Central memory CD8-positive, alpha-beta T cell (primary cell): ENCODE data around the gene AEBP1.

Experiments
- ATAC-seq: fragments of 150-1000 bp; cut with Tn5 transposase; replicated peaks from 2 replicates; pipeline ENCODE4 v1.10.0; 2022; ENCODE audit warnings: mild to moderate bottlenecking, moderate FRiP score, moderate number of reproducible peaks; ENCODE audit not compliant: poor library complexity, severe bottlenecking; ENCODE audit errors: extremely low read depth
- DNase-seq, 2 donors: peaks; one replicate each; pipeline ENCODE4 v3.0.0; 2021; ENCODE audit warnings: low spot score in 2 of 2
- H3K27ac Mint-ChIP-seq: one replicate; pipeline ENCODE4 v1.8.0; 2022; ENCODE audit warnings: low read depth, mild to moderate bottlenecking, moderate library complexity, mixed read lengths
- H3K27me3 Mint-ChIP-seq: one replicate; pipeline ENCODE4 v1.8.0; 2022; ENCODE audit warnings: mixed read lengths
- H3K36me3 Mint-ChIP-seq: one replicate; pipeline ENCODE4 v1.8.0; 2022; ENCODE audit warnings: mild to moderate bottlenecking, moderate library complexity, mixed read lengths; ENCODE audit not compliant: insufficient read depth
- H3K4me1 Mint-ChIP-seq: one replicate; pipeline ENCODE4 v1.8.0; 2022; ENCODE audit warnings: mixed read lengths
- H3K4me3 Mint-ChIP-seq: one replicate; pipeline ENCODE4 v1.8.0; 2022; ENCODE audit warnings: mild to moderate bottlenecking, moderate library complexity, mixed read lengths
- H3K9me3 Mint-ChIP-seq: one replicate; pipeline ENCODE4 v1.8.0; 2022; ENCODE audit warnings: mixed read lengths

AEBP1 gene

GRCh38 chr7:44097064-44097932 is 6.8 kb upstream of the AEBP1 start:
- DNase-seq, result no peak
- H3K4me1 Mint-ChIP-seq, result no peaks in the 10 kb centered on the region
- H3K9me3 Mint-ChIP-seq, result no peaks in the 10 kb centered on the region
- no peak for ATAC-seq
- H3K27ac Mint-ChIP-seq, result no peak overlapping the region
- H3K27me3 Mint-ChIP-seq, result no peaks in the 10 kb centered on the region
- H3K4me3 Mint-ChIP-seq, result no peak overlapping the region
- no peaks in the 10 kb centered on the region for H3K36me3 Mint-ChIP-seq

DNA sequence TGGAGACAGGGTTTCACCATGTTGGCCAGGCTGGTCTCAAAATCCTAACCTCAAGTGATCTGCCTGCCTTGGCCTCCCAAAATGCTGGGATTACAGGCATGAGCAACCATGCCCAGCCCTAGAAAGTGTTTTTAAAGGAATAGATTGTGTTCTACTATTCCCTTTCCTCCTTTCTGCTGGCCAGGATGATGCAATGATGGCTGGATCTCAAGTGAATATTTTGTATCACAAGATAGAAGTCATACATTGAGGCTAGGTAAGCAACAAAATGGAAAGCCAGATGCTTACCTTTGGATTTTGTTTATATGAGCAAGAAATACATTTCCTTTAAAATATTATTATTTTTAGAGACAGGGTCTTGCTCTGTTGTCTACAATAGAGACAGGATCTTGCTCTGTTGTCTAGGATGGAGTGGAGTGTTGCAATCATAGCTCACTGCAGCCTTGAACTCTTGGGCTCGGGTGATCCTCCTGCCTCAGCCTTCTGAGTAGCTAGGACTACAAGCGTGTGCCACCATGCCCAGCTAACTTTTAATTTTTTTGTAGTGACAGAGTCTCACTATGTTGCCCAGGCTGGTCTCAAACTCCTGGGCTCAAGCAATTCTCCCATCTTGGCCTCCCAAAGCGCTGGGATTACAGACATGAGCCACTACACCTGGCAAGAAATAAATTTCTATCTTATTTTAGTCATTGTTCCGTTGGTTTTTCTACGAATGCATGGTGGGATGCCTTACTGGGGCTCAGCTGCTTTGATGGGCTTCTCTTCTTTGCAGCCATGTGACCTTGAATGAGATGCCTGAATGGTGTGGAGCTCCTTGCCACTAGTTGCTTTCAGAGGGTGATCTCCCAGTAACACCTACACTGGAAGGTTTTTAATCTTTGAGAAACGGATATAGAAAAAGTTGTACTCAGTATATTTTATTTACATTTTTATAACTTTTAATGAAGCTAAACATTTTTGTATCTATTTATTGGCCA is 5.8 kb upstream of the AEBP1 start:
- Mint-ChIP-seq H3K27ac (no peak overlapping the region), H3K9me3 (no peaks in the 10 kb centered on the region), H3K27me3 (peaks cover 9% of the 10 kb centered on the region), H3K4me1 (no peaks in the 10 kb centered on the region), H3K4me3 (no peak overlapping the region), H3K36me3 (no peaks in the 10 kb centered on the region)
- ATAC-seq, result no peak
- no peak for DNase-seq

DNA sequence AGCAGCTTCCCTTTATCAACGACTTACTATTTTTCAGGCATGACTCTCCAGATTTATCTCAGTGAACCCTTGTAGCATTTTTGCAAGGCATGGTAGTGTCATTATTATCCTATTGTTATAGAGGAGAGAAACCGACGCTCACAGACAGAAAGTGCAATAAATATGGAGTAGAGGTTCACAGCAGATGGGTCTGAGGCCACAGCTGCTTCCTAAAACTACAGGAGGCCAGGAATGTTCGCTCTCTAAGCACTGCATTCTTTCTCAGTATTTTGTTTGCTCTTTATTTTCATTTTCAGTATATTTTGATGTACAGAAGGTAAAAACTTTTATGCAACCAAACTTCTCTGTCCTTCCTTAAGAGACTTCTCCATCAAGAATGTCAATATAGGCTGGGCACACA is 4.5 kb upstream of the AEBP1 start:
- ATAC-seq (no peak), DNase-seq (no peak)
- Mint-ChIP-seq H3K9me3 (no peaks in the 10 kb centered on the region), H3K4me3 (no peak overlapping the region), H3K27me3 (peaks cover 13% of the 10 kb centered on the region), H3K36me3 (no peaks in the 10 kb centered on the region), H3K27ac (no peak overlapping the region), H3K4me1 (no peaks in the 10 kb centered on the region)

DNA sequence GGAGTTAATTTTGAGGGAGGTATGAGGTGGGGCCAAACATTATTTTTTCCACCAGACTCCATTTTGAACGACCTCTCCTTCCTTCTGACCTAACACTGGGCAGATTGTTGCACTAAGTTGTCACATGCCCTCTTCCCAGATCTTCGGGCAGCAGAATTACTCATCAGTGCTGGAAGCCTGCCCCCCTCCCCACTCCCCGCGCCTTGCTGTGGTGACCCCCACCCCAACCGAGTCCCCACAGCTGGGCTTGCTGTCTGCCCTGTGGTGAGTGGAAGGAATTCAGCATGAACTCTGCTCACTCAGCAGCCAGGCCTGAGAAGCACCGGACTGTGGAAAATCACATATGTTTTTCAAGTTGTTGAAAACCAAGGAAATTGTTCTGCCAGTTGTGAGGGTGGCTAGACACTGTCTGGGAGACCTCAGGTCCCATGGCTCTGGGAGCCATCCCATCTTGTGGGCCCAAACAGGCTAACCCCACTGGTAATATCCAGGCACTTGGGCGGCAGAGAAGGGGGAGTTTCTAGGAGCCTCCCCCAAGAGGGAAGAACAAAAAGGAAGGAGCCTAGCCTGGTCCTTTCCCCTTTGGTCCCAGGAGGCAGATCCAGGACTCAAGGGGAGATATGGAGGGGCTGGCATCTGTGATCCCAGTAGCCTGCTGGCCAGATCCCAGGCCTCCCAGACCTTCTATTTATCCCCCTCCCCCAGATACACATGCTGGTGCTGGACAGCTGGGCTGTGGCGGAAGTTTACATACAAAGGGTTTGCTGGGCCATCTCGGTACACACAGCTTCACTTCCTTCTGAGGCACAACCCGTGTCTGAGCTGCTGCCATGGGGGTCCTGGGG is 3.5 kb upstream of the AEBP1 start:
- Mint-ChIP-seq H3K27me3 (peaks cover 23% of the 10 kb centered on the region), H3K27ac (no peak overlapping the region), H3K9me3 (no peaks in the 10 kb centered on the region), H3K36me3 (peaks cover under 1% of the 10 kb centered on the region), H3K4me1 (no peaks in the 10 kb centered on the region), H3K4me3 (no peak overlapping the region)
- no peak for DNase-seq
- no peak for ATAC-seq

- Mint-ChIP-seq H3K9me3 (no peaks in the 10 kb centered on the region), H3K27me3 (peaks cover 31% of the 10 kb centered on the region), H3K27ac (no peak overlapping the region), H3K36me3 (peaks cover 2% of the 10 kb centered on the region), H3K4me3 (no peak overlapping the region), H3K4me1 (no peaks in the 10 kb centered on the region)
- ATAC-seq (no peak), DNase-seq (no peak)
Observed at GRCh38 chr7:44101303-44101965, 2.7 kb upstream of the AEBP1 start.

GRCh38 chr7:44101966-44102845 is 1.9 kb upstream of the AEBP1 start:
- Mint-ChIP-seq H3K27me3 (peaks cover 34% of the 10 kb centered on the region), H3K36me3 (peaks cover 2% of the 10 kb centered on the region)

GRCh38 chr7:44102846-44103565 is 1.1 kb upstream of the AEBP1 start:
- no peaks in the 10 kb centered on the region for H3K9me3 Mint-ChIP-seq
- H3K36me3 Mint-ChIP-seq, result peaks cover 2% of the 10 kb centered on the region
- DNase-seq, result no peak
- H3K4me3 Mint-ChIP-seq, result peak overlapping the region; percentile 43
- H3K27me3 Mint-ChIP-seq, result peaks cover 36% of the 10 kb centered on the region
- H3K27ac Mint-ChIP-seq, result no peak overlapping the region
- no peak for ATAC-seq
- H3K4me1 Mint-ChIP-seq, result no peaks in the 10 kb centered on the region

More at GRCh38 chr7:44101966-44102845, 1.9 kb upstream of the AEBP1 start:
- H3K4me1 Mint-ChIP-seq, result no peaks in the 10 kb centered on the region
- H3K27ac Mint-ChIP-seq, result no peak overlapping the region
- DNase-seq (no peak), ATAC-seq (no peak)
- H3K9me3 Mint-ChIP-seq, result no peaks in the 10 kb centered on the region
- H3K4me3 Mint-ChIP-seq, result no peak overlapping the region

- no peaks in the 10 kb centered on the region for H3K9me3 Mint-ChIP-seq
- ATAC-seq, result no peak
- H3K36me3 Mint-ChIP-seq, result peaks cover 2% of the 10 kb centered on the region
- peak overlapping the region; percentile 43 for H3K4me3 Mint-ChIP-seq
- H3K27me3 Mint-ChIP-seq, result peaks cover 42% of the 10 kb centered on the region
- no peaks in the 10 kb centered on the region for H3K4me1 Mint-ChIP-seq
- H3K27ac Mint-ChIP-seq, result no peak overlapping the region
- no peak for DNase-seq
Observed at GRCh38 chr7:44103566-44103922, 601 bp upstream of the AEBP1 start.

DNA sequence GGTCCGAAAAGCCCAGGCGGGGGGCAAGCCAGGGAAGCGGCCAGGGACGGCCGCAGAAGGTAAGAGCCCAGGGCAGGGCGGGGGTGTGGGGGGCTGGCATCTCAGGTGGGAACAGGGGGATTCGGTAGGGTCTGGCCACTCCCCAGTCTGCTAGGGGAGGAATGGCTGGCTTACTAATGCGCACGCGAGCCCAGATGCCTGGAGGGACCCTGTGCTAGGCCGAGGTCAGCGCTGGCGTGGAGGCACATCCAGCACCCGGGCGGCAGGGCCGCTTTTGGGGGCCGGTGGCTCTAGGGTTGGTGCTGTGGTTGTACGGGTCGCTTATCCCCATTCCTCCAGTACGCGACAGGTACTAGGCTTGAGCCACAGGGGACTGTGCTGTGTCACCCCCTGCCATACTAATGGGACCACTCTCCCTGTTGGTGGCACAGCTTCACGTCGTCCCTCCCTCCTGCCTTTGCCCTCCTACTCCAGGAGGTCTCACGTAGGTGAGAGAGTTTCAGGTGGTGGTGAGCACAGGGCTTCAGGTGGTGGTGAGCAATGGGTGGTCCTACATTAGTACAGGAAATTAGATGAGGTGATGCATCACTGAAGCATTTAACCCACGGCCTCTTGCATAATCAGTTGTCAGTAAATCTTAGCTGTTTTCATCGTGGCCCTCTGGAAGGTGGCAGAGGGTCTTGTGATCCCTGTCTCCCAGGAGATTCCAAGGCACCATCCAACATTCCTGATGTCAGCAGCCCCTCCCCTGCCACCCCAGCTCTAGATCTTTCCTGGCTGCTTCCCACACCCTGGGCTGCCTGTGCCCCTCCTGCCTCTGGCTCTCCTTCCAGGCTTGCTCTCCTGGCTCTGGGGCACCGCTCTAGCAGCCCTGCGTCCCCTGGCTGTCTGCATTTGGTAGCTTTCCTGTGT is 971 bp downstream of the AEBP1 start:
- DNase-seq, result no peak
- Mint-ChIP-seq H3K9me3 (no peaks in the 10 kb centered on the region), H3K4me3 (peak overlapping the region; percentile 60), H3K27ac (no peak overlapping the region), H3K4me1 (no peaks in the 10 kb centered on the region), H3K36me3 (peaks cover 2% of the 10 kb centered on the region), H3K27me3 (peaks cover 46% of the 10 kb centered on the region)
- no peak for ATAC-seq

DNA sequence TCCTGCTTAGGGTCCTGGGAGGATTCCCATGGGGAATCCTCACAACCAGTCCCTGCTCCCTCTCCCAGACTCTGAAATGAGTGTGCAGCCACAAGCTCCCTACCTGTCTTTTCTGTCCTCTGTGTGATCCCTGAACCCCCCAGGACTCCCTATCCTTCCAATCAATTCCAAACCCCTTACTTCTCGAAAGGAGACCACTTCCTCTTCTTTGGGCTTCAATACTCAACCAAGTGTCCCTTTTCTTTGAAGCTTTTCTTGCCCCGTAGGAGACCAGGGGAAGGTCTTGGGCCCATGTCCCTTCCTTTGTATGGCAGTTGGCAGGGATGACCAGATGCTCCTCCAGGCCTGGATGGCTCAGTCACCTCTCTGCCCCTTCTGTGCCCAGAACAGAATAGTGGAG is 1.7 kb downstream of the AEBP1 start:
- H3K27me3 Mint-ChIP-seq, result peaks cover 46% of the 10 kb centered on the region
- ATAC-seq (no peak), DNase-seq (no peak)
- H3K36me3 Mint-ChIP-seq, result peaks cover 2% of the 10 kb centered on the region
- H3K9me3 Mint-ChIP-seq, result no peaks in the 10 kb centered on the region
- no peaks in the 10 kb centered on the region for H3K4me1 Mint-ChIP-seq
- H3K4me3 Mint-ChIP-seq, result peak overlapping the region; percentile 60
- no peak overlapping the region for H3K27ac Mint-ChIP-seq
